Activated T-helper 2 cell treated with anti-CD3 and anti-CD28 coated beads, Interferon-gamma antibody, Interleukin-2, Interleukin-4, amounts not matched to agents 10 μg/mL and 5 μg/mL and 100 μg/mL, durations not matched to agents 14 hours and 24 hours and 36 hours (primary cell): ENCODE measurements around the gene NCAPG. TPM values are rescaled to one million over a fixed set of nuclear protein-coding genes. Genes with fewer than 3 reads are reported as not detected.
A peak's percentile ranks its signal among the peaks of the same experiment; 100 is the strongest.

Source experiments
- DNase-seq: peaks from one replicate; pipeline ENCODE4 v3.0.0; 2021; ENCODE audit warnings: low spot score
- H3K27ac Mint-ChIP-seq: one replicate; pipeline ENCODE4 v1.8.0; 2021; ENCODE audit warnings: mixed read lengths
- H3K27me3 Mint-ChIP-seq: one replicate; pipeline ENCODE4 v1.8.0; 2021; ENCODE audit warnings: low read depth, mixed read lengths
- H3K36me3 Mint-ChIP-seq: one replicate; pipeline ENCODE4 v1.8.0; 2021; ENCODE audit warnings: low read depth, mixed read lengths
- H3K4me1 Mint-ChIP-seq: one replicate; pipeline ENCODE4 v1.8.0; 2021; ENCODE audit warnings: low read depth, mixed read lengths
- H3K4me3 Mint-ChIP-seq: one replicate; pipeline ENCODE4 v1.8.0; 2021; ENCODE audit warnings: low read depth, mild to moderate bottlenecking, moderate library complexity, mixed read lengths
- H3K9me3 Mint-ChIP-seq: one replicate; pipeline ENCODE4 v1.8.0; 2021; ENCODE audit warnings: mixed read lengths
- intact Hi-C: fragments of 100-400 bp; cut with micrococcal nuclease; formaldehyde crosslinking; loops from one replicate; pipeline ENCODE4 v1.15.1; 2023
- total RNA-seq: library from RNA; stranded (reverse); gene quantifications from 2 replicates; pipeline ENCODE4 v1.2.3, GENCODE V29; 2022

The NCAPG gene, protein sequence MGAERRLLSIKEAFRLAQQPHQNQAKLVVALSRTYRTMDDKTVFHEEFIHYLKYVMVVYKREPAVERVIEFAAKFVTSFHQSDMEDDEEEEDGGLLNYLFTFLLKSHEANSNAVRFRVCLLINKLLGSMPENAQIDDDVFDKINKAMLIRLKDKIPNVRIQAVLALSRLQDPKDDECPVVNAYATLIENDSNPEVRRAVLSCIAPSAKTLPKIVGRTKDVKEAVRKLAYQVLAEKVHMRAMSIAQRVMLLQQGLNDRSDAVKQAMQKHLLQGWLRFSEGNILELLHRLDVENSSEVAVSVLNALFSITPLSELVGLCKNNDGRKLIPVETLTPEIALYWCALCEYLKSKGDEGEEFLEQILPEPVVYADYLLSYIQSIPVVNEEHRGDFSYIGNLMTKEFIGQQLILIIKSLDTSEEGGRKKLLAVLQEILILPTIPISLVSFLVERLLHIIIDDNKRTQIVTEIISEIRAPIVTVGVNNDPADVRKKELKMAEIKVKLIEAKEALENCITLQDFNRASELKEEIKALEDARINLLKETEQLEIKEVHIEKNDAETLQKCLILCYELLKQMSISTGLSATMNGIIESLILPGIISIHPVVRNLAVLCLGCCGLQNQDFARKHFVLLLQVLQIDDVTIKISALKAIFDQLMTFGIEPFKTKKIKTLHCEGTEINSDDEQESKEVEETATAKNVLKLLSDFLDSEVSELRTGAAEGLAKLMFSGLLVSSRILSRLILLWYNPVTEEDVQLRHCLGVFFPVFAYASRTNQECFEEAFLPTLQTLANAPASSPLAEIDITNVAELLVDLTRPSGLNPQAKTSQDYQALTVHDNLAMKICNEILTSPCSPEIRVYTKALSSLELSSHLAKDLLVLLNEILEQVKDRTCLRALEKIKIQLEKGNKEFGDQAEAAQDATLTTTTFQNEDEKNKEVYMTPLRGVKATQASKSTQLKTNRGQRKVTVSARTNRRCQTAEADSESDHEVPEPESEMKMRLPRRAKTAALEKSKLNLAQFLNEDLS
- total RNA-seq, result 55.9 and 58.2 TPM in 2 replicates

DNA sequence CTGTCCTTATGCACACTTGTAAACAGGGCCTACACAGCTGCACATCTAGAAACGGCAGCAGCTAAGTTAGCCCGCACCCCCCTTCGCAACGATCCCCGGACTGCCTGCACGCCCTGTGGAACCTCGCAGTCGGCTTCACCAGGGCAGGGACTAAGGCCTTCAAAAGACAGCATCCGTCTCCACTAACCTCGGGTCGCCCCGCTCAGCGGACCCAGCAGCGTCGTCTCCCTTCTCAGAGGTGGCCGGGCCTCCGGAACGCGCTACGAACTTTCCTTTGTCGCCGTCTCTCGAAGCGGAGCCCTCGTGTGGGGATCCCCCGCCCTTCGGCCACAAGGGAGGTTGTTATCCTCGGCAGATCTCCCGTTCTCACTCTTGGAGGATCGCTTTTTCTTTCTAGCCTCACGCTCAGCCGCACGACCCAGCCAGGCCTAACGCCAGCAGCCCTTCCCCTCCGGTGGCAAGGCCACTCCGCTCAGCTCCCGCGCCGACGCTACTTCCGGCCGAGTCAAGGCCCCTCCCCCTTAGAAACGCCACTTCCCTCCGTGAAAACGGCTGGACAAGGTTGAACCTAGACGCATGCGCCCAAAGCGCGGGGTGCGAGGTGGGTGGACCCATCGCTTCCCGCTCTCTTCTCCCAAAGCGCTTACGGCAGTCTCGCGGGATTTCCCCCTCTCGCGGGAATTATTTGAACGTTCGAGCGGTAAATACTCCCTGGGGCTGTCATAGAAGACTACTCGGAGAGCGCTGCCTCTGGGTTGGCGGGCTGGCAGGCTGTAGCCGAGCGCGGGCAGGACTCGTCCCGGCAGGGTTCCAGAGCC lies at the start of gene NCAPG, which contains the start of gene DCAF16:
TSS of gene NCAPG (plus strand) at position 720 of the 818 bp plus-strand sequence. CDS start 99 bp downstream, outside the sequence.
TSS of gene DCAF16 (minus strand) at position 498 of the 818 bp plus-strand sequence. CDS start 6,616 bp downstream, outside the sequence.
- intact Hi-C loops, result loop anchor here (1.0 to 10.0 kb wide), 8 partner anchors 144 to 1586 kb away; partner anchors contain the start of genes LAP3, LCORL, QDPR and TAPT1
- H3K9me3 Mint-ChIP-seq, result no peaks in the 10 kb centered on the region
- H3K27me3 Mint-ChIP-seq, result no peaks in the 10 kb centered on the region
- peak within 1 kb of the TSS; percentile 100 for H3K4me3 Mint-ChIP-seq
- peak within 1 kb of the TSS; percentile 100 for H3K27ac Mint-ChIP-seq
- peaks cover 69% of the 10 kb centered on the region for H3K36me3 Mint-ChIP-seq
- peaks cover 62% of the 10 kb centered on the region for H3K4me1 Mint-ChIP-seq
- DNase-seq, result peak; percentile 99

DNA sequence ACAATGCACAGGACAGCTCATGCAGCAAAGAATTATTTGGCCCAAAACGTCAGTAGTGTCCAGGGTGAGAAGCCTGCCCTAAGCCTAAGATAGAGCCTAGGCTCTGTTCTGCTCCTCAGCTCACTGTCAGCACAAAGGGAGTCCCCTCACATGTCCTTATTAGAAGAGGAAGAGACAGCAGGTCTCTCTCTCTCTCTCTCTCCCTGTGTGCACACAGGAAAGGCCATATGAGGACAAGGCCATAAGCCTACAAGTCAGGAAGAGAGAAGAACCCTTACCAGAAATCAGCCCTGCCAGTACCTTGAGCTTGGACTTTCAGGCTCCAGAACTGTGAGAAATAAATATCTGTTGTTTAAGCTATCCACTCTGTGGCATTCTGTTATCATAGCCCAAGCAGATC lies 49.7 kb upstream of the NCAPG start:
- no peak for DNase-seq
- no peaks in the 10 kb centered on the region for H3K9me3 Mint-ChIP-seq
- H3K36me3 Mint-ChIP-seq, result no peaks in the 10 kb centered on the region
- no peak overlapping the region for H3K27ac Mint-ChIP-seq
- no peak overlapping the region for H3K4me3 Mint-ChIP-seq
- H3K4me1 Mint-ChIP-seq, result peaks cover 4% of the 10 kb centered on the region
- peaks cover 6% of the 10 kb centered on the region for H3K27me3 Mint-ChIP-seq
- intact Hi-C loops, result no loop called here

DNA sequence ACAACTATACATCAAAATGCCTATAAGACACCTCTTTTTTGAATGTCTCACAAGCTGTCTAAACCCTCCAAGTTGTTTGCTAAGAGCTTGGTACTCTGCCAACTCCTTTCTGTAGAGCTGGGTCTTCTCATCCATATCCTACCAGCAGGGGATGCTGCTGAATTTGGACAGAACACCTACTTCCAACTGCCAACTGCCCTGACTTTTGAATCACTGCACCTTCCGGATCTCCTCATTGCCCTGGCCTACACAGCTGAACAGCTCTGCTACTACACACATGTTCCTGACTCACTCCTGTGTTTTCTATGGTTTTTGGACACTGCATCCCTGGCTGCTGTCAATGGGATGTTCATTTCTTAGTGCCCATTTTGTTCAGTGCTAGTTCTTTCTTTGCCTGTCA lies 48.1 kb upstream of the NCAPG start:
- Mint-ChIP-seq H3K36me3 (no peaks in the 10 kb centered on the region), H3K4me3 (no peak overlapping the region)
- intact Hi-C loops, result no loop called here

DNA sequence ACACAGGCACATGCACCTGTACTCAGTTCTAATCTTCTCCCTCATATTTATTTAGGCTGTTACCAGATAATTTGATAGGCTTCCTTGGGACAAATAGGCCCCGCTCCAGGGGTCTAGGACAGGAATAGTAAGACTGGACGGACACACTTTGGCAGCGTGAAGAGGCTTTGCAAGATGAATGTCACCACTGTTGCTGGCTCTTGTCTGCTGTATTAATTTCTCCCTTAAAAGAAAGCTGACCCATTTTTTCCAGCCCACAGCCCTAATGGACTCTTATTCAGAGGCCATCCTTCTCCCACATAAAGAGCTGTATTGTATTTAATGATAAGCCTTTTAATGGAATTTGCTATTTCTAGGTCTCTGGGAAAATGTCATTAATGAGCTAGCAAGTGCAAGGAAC lies 47.4 kb upstream of the NCAPG start:
- Mint-ChIP-seq H3K27ac (no peak overlapping the region), H3K27me3 (no peaks in the 10 kb centered on the region), H3K4me3 (no peak overlapping the region), H3K36me3 (no peaks in the 10 kb centered on the region), H3K4me1 (peaks cover 4% of the 10 kb centered on the region), H3K9me3 (no peaks in the 10 kb centered on the region)
- DNase-seq, result no peak
- intact Hi-C loops, result no loop called here

More for the DNA sequence above, 48.1 kb upstream of the NCAPG start:
- Mint-ChIP-seq H3K4me1 (peaks cover 4% of the 10 kb centered on the region), H3K27me3 (no peaks in the 10 kb centered on the region), H3K9me3 (no peaks in the 10 kb centered on the region), H3K27ac (no peak overlapping the region)
- DNase-seq, result no peak

DNA sequence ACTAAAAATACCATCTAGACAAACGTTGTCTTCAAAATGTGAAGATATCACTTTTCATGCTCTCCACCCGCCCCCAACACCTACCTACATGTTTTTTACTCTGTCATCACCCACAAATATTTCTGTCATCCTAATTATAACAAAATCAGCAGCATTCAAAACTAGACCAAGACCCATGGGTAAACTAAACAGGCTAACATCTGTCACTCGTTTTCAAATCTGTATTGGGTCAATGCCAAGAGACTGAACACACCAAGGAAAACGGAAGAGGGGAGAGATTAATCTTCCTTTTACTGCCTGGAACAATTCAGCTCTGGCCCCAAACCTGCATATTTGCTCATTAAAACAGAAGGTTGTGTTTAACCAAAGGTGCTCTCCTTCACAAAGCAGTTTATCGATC lies 46.8 kb upstream of the NCAPG start:
- H3K27me3 Mint-ChIP-seq, result no peaks in the 10 kb centered on the region

DNA sequence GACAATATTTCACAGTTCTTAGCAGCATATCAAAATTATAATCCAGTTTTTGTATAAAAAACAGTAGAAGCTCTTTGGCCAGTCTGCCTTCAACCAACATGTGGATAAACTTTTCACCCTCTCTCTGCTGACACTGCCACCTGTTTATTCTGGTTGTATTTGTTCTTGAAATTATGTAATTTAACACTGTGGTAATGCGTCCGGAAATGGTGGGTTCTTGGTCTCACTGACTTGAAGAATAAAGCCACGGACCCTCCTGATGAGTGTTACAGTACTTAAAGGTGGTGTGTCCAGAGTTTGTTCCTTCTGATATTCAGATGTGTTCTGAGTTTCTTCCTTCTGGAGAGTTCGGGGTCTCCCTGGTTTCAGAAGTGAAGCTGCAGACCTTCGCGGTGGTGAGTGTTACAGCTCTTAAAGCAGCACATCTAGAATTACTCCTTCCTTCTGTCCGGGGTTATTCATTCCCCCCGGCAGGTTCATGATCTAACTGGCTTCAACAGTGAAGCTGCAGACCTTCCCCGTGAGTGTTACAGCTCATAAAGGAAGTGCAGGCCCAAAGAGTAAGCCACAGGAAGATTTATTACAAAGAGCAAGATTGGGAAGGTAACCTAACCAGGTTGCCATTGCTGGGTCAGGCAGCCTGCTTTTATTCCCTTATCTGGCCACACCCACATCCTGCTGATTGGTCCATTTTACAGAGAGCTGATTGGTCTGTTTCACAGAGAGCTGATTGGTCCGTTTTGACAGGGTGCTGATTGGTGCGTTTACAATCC lies 45.1 kb upstream of the NCAPG start:
- Mint-ChIP-seq H3K36me3 (no peaks in the 10 kb centered on the region), H3K27ac (no peak overlapping the region), H3K27me3 (no peaks in the 10 kb centered on the region), H3K9me3 (no peaks in the 10 kb centered on the region), H3K4me3 (no peak overlapping the region), H3K4me1 (peaks cover 4% of the 10 kb centered on the region)
- intact Hi-C loops, result no loop called here
- DNase-seq, result no peak

More for the DNA sequence above, 46.8 kb upstream of the NCAPG start:
- H3K27ac Mint-ChIP-seq, result no peak overlapping the region
- DNase-seq, result no peak
- intact Hi-C loops, result no loop called here
- no peaks in the 10 kb centered on the region for H3K36me3 Mint-ChIP-seq
- no peaks in the 10 kb centered on the region for H3K9me3 Mint-ChIP-seq
- no peak overlapping the region for H3K4me3 Mint-ChIP-seq
- H3K4me1 Mint-ChIP-seq, result peaks cover 4% of the 10 kb centered on the region

DNA sequence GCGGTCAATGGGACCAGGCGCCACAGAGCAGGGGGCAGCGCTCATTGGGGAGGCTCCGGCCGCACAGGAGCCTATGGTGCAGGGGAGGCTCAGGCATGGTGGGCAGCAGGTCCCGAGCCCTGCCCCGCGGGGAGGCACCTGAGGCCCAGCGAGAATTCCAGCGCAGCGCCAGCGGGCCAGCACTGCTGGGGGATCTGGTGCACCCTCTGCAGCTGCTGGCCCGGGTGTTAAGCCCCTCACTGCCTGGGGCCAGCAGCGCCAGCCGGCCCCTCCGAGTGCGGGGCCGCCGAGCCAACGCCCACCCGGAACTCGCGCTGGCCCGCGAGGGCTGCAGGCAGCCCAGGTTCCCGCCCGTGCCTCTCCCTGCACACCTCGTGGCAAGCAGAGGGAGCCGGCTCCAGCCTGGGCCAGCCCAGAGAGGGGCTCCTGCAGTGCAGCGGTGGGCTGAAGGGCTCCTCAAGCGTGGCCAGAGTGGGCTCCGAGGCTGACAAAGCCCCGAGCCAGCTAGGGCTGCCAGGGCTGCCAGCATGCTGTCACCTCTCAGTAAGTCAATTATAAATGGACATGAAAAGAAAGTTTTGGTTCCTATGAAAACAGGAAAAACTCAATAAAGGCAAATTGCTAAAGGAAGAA lies 43.8 kb upstream of the NCAPG start:
- Mint-ChIP-seq H3K27ac (no peak overlapping the region), H3K4me3 (no peak overlapping the region), H3K27me3 (no peaks in the 10 kb centered on the region), H3K9me3 (no peaks in the 10 kb centered on the region), H3K4me1 (peaks cover 4% of the 10 kb centered on the region), H3K36me3 (no peaks in the 10 kb centered on the region)
- intact Hi-C loops, result no loop called here
- DNase-seq, result no peak

DNA sequence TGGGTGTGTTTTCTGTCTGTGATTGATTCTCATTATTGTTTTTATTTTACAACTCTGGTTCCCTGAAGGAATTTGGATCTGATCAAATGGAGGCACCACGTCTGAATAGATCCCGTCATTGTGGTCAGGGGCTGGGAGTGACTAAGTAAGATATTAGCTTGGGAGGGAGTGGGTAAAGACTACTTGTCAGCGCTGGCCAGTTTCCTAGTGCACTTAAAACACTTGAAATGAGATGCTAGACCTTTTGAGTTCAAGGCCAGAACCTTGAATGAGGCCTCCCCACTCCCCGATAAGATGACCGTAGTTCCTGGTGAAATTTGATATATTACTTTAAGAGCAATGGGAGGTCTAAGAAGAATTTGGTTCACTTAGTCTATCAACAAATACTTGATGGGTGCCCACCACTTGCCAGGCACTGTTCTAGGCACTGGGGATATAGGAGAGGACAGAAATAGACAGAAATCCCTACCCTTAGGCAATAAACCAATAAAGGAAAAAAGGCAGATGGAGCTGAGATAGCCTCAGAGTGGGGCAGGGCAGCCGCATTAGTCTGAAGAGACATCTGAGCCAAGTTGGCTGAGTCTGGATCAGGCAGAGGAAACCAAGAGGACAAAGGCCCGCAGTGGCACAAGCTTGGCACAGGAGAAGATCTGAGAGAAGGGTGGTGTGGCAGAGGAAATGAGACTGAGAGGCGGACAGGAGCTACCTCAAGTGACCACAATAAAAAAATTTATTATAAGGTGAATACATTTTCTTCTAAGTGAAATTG lies 41.2 kb upstream of the NCAPG start:
- Mint-ChIP-seq H3K27me3 (peaks cover under 1% of the 10 kb centered on the region), H3K4me3 (no peak overlapping the region), H3K27ac (no peak overlapping the region), H3K9me3 (no peaks in the 10 kb centered on the region), H3K4me1 (peaks cover 4% of the 10 kb centered on the region), H3K36me3 (no peaks in the 10 kb centered on the region)
- intact Hi-C loops, result no loop called here
- no peak for DNase-seq

DNA sequence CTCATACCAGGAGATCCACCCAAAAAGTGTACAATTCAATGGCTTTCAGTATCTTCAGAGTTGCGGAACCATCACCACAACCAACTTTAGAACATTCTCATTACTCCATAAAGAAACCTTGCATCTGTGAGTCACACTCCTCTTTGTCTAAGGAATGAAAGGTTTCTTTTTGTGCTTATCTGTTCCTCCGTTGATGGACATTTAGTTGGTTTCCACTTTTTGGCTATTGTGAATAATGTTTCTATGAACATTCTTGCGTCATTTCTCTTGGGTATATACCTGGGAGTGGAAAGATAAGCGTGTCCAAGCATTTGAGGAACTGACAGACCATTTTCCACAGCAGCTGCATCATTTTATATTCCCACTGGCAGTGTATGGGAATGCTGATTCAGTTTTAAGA lies 39.9 kb upstream of the NCAPG start:
- intact Hi-C loops, result no loop called here
- no peak for DNase-seq
- no peaks in the 10 kb centered on the region for H3K9me3 Mint-ChIP-seq
- peaks cover 2% of the 10 kb centered on the region for H3K27me3 Mint-ChIP-seq
- no peaks in the 10 kb centered on the region for H3K36me3 Mint-ChIP-seq
- H3K4me3 Mint-ChIP-seq, result no peak overlapping the region
- no peak overlapping the region for H3K27ac Mint-ChIP-seq
- peaks cover under 1% of the 10 kb centered on the region for H3K4me1 Mint-ChIP-seq

DNA sequence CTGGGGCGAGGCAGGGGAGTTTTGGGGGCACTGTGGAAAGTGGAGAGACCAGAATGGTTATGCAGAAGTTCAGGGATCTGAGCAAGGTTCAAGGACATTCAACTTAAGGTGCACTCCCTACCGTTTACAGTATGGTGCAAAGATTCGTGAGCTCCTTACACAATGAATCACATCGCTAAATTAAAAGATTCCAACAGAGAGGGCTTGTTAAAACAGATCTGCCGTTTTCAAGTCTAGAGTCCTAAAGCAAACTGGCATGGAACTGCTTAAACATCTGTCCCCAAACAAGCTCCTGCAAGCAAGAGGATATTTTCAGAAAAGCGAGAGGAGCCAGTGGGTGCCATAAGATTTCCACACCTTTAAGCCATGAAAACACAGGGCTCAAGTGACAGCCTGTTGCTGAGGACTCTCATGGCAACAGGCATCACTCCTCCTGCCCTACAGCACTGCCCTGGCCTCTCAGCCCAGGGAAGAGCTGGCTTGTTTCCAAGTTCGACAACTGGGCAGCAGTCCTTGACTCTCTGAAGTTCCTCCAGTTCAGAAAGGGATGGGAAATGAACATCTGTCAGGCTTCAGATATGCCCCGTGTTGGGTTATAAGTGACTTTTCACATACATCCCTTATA lies 39.4 kb upstream of the NCAPG start:
- Mint-ChIP-seq H3K27ac (no peak overlapping the region), H3K4me3 (no peak overlapping the region), H3K9me3 (no peaks in the 10 kb centered on the region), H3K27me3 (peaks cover 2% of the 10 kb centered on the region), H3K4me1 (no peaks in the 10 kb centered on the region), H3K36me3 (no peaks in the 10 kb centered on the region)
- intact Hi-C loops, result no loop called here
- DNase-seq, result no peak
